GM12874 (cell line): ENCODE measurements around the gene THPO.

Experiments
- TF ChIP-seq, protein P1 (sequence below): IDR thresholded peaks from 2 replicates; pipeline ENCODE4 v1.5.1; 2011; ENCODE audit warnings: low read depth, mild to moderate bottlenecking, control low read depth, low read length, moderate library complexity; ENCODE audit not compliant: insufficient read depth

The THPO gene

GRCh38 chr3:184368586-184369183, 9.3 kb downstream of the THPO start:
- TF ChIP-seq, protein P1, sequence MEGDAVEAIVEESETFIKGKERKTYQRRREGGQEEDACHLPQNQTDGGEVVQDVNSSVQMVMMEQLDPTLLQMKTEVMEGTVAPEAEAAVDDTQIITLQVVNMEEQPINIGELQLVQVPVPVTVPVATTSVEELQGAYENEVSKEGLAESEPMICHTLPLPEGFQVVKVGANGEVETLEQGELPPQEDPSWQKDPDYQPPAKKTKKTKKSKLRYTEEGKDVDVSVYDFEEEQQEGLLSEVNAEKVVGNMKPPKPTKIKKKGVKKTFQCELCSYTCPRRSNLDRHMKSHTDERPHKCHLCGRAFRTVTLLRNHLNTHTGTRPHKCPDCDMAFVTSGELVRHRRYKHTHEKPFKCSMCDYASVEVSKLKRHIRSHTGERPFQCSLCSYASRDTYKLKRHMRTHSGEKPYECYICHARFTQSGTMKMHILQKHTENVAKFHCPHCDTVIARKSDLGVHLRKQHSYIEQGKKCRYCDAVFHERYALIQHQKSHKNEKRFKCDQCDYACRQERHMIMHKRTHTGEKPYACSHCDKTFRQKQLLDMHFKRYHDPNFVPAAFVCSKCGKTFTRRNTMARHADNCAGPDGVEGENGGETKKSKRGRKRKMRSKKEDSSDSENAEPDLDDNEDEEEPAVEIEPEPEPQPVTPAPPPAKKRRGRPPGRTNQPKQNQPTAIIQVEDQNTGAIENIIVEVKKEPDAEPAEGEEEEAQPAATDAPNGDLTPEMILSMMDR = no peak

- TF ChIP-seq, protein P1 = no peak
These were observed 9.9 kb downstream of the THPO start for GRCh38 chr3:184368116-184368515.

GRCh38 chr3:184366619-184367289, 11.3 kb downstream of the THPO start:
- TF ChIP-seq, protein P1 = no peak

DNA sequence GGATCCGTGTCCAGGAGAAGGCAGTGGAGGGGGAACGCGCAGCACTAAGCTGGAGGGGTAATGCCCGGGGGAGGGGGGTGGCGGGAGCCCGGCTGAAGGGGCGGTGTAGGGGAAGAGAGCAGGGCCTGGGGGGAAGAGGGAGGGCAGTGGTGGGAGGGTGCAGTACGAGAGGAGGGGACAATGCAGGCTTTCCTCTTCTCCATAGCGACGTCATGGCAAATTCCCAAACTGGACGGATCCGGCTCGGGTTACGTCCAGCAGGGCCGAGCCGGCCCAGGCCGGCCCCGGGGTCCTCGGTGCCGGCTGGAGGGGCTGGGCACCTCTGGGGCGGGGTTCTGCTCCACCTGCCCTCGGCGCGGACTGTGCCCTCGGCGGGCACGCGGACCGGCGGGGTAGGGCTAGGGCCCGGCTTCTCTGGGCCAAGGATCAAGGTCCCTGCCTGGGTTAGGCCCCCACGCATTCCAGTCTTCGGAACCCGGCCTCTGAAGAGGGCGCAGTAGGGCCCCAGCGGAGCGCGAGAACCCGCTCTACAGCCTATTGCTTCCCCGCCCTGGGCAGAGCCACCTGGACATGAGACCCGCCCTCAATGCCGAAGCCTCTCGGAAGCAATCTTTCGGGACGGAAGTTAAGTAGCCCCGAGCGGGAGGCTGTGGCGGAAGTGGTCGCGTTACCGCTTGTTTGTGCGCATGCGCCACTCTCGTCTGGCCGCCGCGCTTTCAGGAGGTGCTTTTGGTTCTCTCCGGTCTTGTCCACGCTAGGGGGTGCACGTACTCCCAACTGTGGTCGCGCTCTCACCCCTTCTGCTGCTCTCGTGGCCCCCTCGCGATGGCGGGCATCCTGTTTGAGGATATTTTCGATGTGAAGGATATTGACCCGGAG, 15.1 kb downstream of the THPO start:
- TF ChIP-seq, protein P1 = peak; percentile 68

- TF ChIP-seq, protein P1 = no peak
These were observed 15.9 kb downstream of the THPO start for GRCh38 chr3:184361932-184362667.

DNA sequence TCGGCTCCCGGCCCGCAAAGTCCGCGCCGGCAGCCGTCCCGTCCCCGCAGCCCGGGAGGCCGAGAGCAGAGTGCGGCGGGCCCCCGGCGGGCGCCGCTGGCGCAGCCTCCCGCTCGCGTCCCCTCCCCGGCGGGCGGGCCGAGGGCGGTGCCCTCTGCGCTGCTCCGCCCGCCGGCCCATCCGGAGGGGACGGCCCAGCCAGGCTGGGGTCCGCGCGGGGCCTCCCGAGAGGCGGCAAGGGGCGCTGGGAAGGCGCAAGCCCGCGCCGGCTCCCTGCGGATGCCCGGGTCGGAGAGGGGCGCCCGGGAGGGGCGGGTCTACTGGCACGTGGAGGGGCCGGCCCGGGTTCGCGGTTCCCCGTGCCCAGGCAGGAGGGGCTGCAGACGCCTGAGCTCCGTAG, 16.5 kb downstream of the THPO start, which contains the start of the genes CLCN2 and POLR2H:
CLCN2 (minus strand) TSS at position 74 of the 400 bp plus-strand sequence. CDS start 126 bp downstream, outside the sequence.
POLR2H (plus strand) TSS at position 179 of the 400 bp plus-strand sequence. CDS start 1,783 bp downstream, outside the sequence.
- TF ChIP-seq, protein P1 = no peak
